ENCODE results near the gene PLCB1. TPM values are rescaled to one million over a fixed set of nuclear protein-coding genes. Genes with fewer than 3 reads are reported as not detected.

PLCB1 gene
- total and polyA plus RNA-seq, 2 donors (not counting 3 experiments of a cell fraction or from before 2014, with no cell fraction given): 10.2 to 53.4 TPM

- FAIRE-seq: no peak
- H3K27me3 ChIP-seq (ENCODE audit: control insufficient read depth in 2 of 2, insufficient read depth in 2 of 2, low read length in 2 of 2): no peaks in the 10 kb centered on the region
- no peaks in the 10 kb centered on the region for H3K9me3 ChIP-seq (replicated peaks; ENCODE audit: control insufficient read depth, insufficient read depth, low read length)
- H3K36me3 ChIP-seq (ENCODE audit: control insufficient read depth in 2 of 2, extremely low read depth in 1 of 2, insufficient read depth in 2 of 2, low read length in 2 of 2): no peaks in the 10 kb centered on the region
- TF ChIP-seq MAX (IDR thresholded peaks at IDR 0.05; ENCODE audit: insufficient read depth, insufficient read length) (no peak), JUN (IDR thresholded peaks at IDR 0.05; ENCODE audit: borderline replicate concordance, insufficient read depth, insufficient read length, low read depth) (no peak), POLR2AphosphoS5 (IDR thresholded peaks at IDR 0.05; ENCODE audit: insufficient read depth, low read depth, low read length) (no peak), GATA2 (IDR thresholded peaks at IDR 0.05; ENCODE audit: insufficient read depth, insufficient read length, low read depth, low read length) (no peak), EZH2 (IDR thresholded peaks at IDR 0.05; ENCODE audit: borderline replicate concordance, low read depth, low read length, severe bottlenecking) (no peak), POLR2A (IDR thresholded peaks at IDR 0.05; ENCODE audit: low read depth, low read length) (no peak)
- dilution Hi-C loops (cut with MboI; ENCODE audit: extremely low pct_ligation_motif_present, low sequenced_read_pairs): no loop called here
- H2AFZ ChIP-seq (ENCODE audit: low read depth, low read length): no peak overlapping the region
- ChIA-PET CTCF (interaction anchor here (1.0 kb wide), 1 partner anchor 12 kb away, joined by 4 read pairs; no protein-coding TSS in a partner anchor), POLR2A (no interaction called here)
- no TSS peak for BruUV-seq (replicated peaks)
- no peak overlapping the region for H3K9ac ChIP-seq (replicated peaks; ENCODE audit: extremely low read depth, insufficient read depth, low read length)
- peaks cover 4% of the 10 kb centered on the region for H3K4me1 ChIP-seq (ENCODE audit: control insufficient read depth, extremely low read depth, insufficient read depth, low read length)
- H3K4me3 ChIP-seq (replicated peaks in 1 of 3; ENCODE audit: insufficient read depth in 1 of 3, low read depth in 1 of 3, low read length in 3 of 3): no peak overlapping the region
- H3K9me1 ChIP-seq (replicated peaks; ENCODE audit: control insufficient read depth, extremely low read depth, insufficient read depth, low read length): no peaks in the 10 kb centered on the region
- no peak overlapping the region for H3K27ac ChIP-seq (ENCODE audit: insufficient read depth, low read depth, low read length)
- no peak for DNase-seq (ENCODE audit: low read depth, low spot score)
- intact Hi-C loops (cut with micrococcal nuclease): no loop called here
- H4K20me1 ChIP-seq (replicated peaks; ENCODE audit: control insufficient read depth, extremely low read depth, insufficient read depth, low read length): no peaks in the 10 kb centered on the region
- no peaks in the 10 kb centered on the region for H3K79me2 ChIP-seq (ENCODE audit: control insufficient read depth, insufficient read depth, low read length)
- H3K4me2 ChIP-seq (ENCODE audit: insufficient read depth, low read length): no peak overlapping the region
Observed at GRCh38 chr20:8635837-8636236, 503.8 kb downstream of the PLCB1 start.

GRCh38 chr20:8639112-8639778, 507.2 kb downstream of the PLCB1 start:
- Histone ChIP-seq H3K9me3 (replicated peaks; ENCODE audit: control insufficient read depth, insufficient read depth, low read length) (no peaks in the 10 kb centered on the region), H3K36me3 (ENCODE audit: control insufficient read depth in 2 of 2, extremely low read depth in 1 of 2, insufficient read depth in 2 of 2, low read length in 2 of 2) (no peaks in the 10 kb centered on the region), H3K4me2 (ENCODE audit: insufficient read depth, low read length) (no peak overlapping the region), H3K9ac (replicated peaks; ENCODE audit: extremely low read depth, insufficient read depth, low read length) (no peak overlapping the region), H3K4me3 (replicated peaks in 1 of 3; ENCODE audit: insufficient read depth in 1 of 3, low read depth in 1 of 3, low read length in 3 of 3) (no peak overlapping the region), H3K27me3 (ENCODE audit: control insufficient read depth in 2 of 2, insufficient read depth in 2 of 2, low read length in 2 of 2) (no peaks in the 10 kb centered on the region), H2AFZ (ENCODE audit: low read depth, low read length) (no peak overlapping the region), H3K79me2 (ENCODE audit: control insufficient read depth, insufficient read depth, low read length) (no peaks in the 10 kb centered on the region), H4K20me1 (replicated peaks; ENCODE audit: control insufficient read depth, extremely low read depth, insufficient read depth, low read length) (no peaks in the 10 kb centered on the region), H3K4me1 (ENCODE audit: control insufficient read depth, extremely low read depth, insufficient read depth, low read length) (no peaks in the 10 kb centered on the region), H3K27ac (ENCODE audit: insufficient read depth, low read depth, low read length) (no peak overlapping the region), H3K9me1 (replicated peaks; ENCODE audit: control insufficient read depth, extremely low read depth, insufficient read depth, low read length) (no peaks in the 10 kb centered on the region)
- CTCF ChIA-PET: no interaction called here
- dilution Hi-C loops (cut with MboI; ENCODE audit: extremely low pct_ligation_motif_present, low sequenced_read_pairs): no loop called here
- no peak for DNase-seq (ENCODE audit: low read depth, low spot score)
- intact Hi-C loops (cut with micrococcal nuclease): no loop called here
- POLR2A ChIA-PET: no interaction called here
- no TSS peak for BruUV-seq (replicated peaks)
- no peak for FAIRE-seq
- TF ChIP-seq FOS (IDR thresholded peaks at IDR 0.05; ENCODE audit: borderline replicate concordance, insufficient read depth, low read length) (no peak), MAX (IDR thresholded peaks at IDR 0.05; ENCODE audit: insufficient read depth, insufficient read length) (no peak), POLR2A (IDR thresholded peaks at IDR 0.05; ENCODE audit: low read depth, low read length) (no peak), MYC (IDR thresholded peaks at IDR 0.05; ENCODE audit: low read depth, low read length) (no peak), EZH2 (IDR thresholded peaks at IDR 0.05; ENCODE audit: borderline replicate concordance, low read depth, low read length, severe bottlenecking) (no peak), JUN (IDR thresholded peaks at IDR 0.05; ENCODE audit: borderline replicate concordance, insufficient read depth, insufficient read length, low read depth) (no peak), CTCF (IDR thresholded peaks at IDR 0.05; ENCODE audit: extremely low read depth in 1 of 2, insufficient read depth in 1 of 2, low read depth in 1 of 2, low read length in 2 of 2) (no peak), POLR2AphosphoS5 (IDR thresholded peaks at IDR 0.05; ENCODE audit: insufficient read depth, low read depth, low read length) (no peak), GATA2 (IDR thresholded peaks at IDR 0.05; ENCODE audit: insufficient read depth, insufficient read length, low read depth, low read length) (no peak)
